ENCODE data around the gene ST6GALNAC4. TPM values are rescaled to one million over a fixed set of nuclear protein-coding genes. Genes with fewer than 3 reads are reported as not detected.
A peak's percentile ranks its signal among the peaks of the same experiment; 100 is the strongest.

Gene ST6GALNAC4
- polyA plus RNA-seq, 1 donor (not counting 4 experiments of a cell fraction or from before 2014, with no cell fraction given), result 5.8 TPM

GRCh38 chr9:127928676-127929624 lies 12.1 kb upstream of the ST6GALNAC4 start:
- FAIRE-seq (no peak), DNase-seq (ENCODE audit: low read depth, low spot score) (no peak)
- Histone ChIP-seq H3K9me1 (ENCODE audit: control insufficient read depth, extremely low read depth, insufficient read depth, low read length) (no peaks in the 10 kb centered on the region), H3K9me3 (ENCODE audit: control insufficient read depth, low read depth, low read length) (no peaks in the 10 kb centered on the region), H2AFZ (ENCODE audit: control insufficient read depth, low read length) (no peak overlapping the region), H3K4me3 (ENCODE audit: control insufficient read depth in 2 of 3, extremely low read depth in 1 of 3, insufficient read depth in 2 of 3, low read depth in 1 of 3, low read length in 3 of 3) (no peak overlapping the region), H3K9ac (ENCODE audit: control insufficient read depth, extremely low read depth, insufficient read depth, low read length) (no peak overlapping the region), H3K79me2 (ENCODE audit: control insufficient read depth, insufficient read depth, low read length) (no peaks in the 10 kb centered on the region), H3K27ac (ENCODE audit: control insufficient read depth, insufficient read depth, low read length) (no peak overlapping the region), H3K4me2 (ENCODE audit: control insufficient read depth, extremely low read depth, insufficient read depth, low read depth, low read length) (no peak overlapping the region), H3K36me3 (ENCODE audit: control insufficient read depth in 2 of 2, extremely low read depth in 1 of 2, insufficient read depth in 2 of 2, low read length in 2 of 2) (no peaks in the 10 kb centered on the region), H4K20me1 (ENCODE audit: control insufficient read depth, extremely low read depth, insufficient read depth, low read length) (no peaks in the 10 kb centered on the region), H3K4me1 (ENCODE audit: control insufficient read depth, extremely low read depth, insufficient read depth, low read length) (peaks cover 26% of the 10 kb centered on the region), H3K27me3 (ENCODE audit: control insufficient read depth, extremely low read depth, insufficient read depth, low read length) (no peaks in the 10 kb centered on the region)
- dilution Hi-C loops (cut with MboI; ENCODE audit: extremely low pct_ligation_motif_present, low sequenced_read_pairs), result loop anchor here (25.0 kb wide), 1 partner anchor 133 kb away; the partner anchor contains the start of genes NAIF1 and SLC25A25
- no peak for TF ChIP-seq EZH2 (IDR thresholded peaks at IDR 0.05; ENCODE audit: low read length)
- no peak for TF ChIP-seq CTCF (optimal IDR thresholded peaks at IDR 0.05 in 1 of 3, IDR thresholded peaks at IDR 0.05 in 1 of 3, conservative IDR thresholded peaks at IDR 0.05 in 1 of 3; ENCODE audit: extremely low read depth in 1 of 3, insufficient read depth in 2 of 3, low read length in 3 of 3)

- no peaks in the 10 kb centered on the region for H3K27me3 ChIP-seq (ENCODE audit: control insufficient read depth, extremely low read depth, insufficient read depth, low read length)
- DNase-seq (ENCODE audit: low read depth, low spot score) (no peak), FAIRE-seq (no peak)
- H4K20me1 ChIP-seq (ENCODE audit: control insufficient read depth, extremely low read depth, insufficient read depth, low read length), result no peaks in the 10 kb centered on the region
- H3K36me3 ChIP-seq (ENCODE audit: control insufficient read depth in 2 of 2, extremely low read depth in 1 of 2, insufficient read depth in 2 of 2, low read length in 2 of 2), result no peaks in the 10 kb centered on the region
- H3K4me3 ChIP-seq (ENCODE audit: control insufficient read depth in 2 of 3, extremely low read depth in 1 of 3, insufficient read depth in 2 of 3, low read depth in 1 of 3, low read length in 3 of 3), result peak overlapping the region in 2 of 3 experiments; percentile 14 to 26
- H3K27ac ChIP-seq (ENCODE audit: control insufficient read depth, insufficient read depth, low read length), result no peak overlapping the region
- no peaks in the 10 kb centered on the region for H3K9me1 ChIP-seq (ENCODE audit: control insufficient read depth, extremely low read depth, insufficient read depth, low read length)
- H3K4me2 ChIP-seq (ENCODE audit: control insufficient read depth, extremely low read depth, insufficient read depth, low read depth, low read length), result peak overlapping the region; percentile 77
- TF ChIP-seq EZH2 (IDR thresholded peaks at IDR 0.05; ENCODE audit: low read length) (no peak), CTCF (optimal IDR thresholded peaks at IDR 0.05 in 1 of 3, IDR thresholded peaks at IDR 0.05 in 1 of 3, conservative IDR thresholded peaks at IDR 0.05 in 1 of 3; ENCODE audit: extremely low read depth in 1 of 3, insufficient read depth in 2 of 3, low read length in 3 of 3) (no peak)
- peak overlapping the region; percentile 35 for H2AFZ ChIP-seq (ENCODE audit: control insufficient read depth, low read length)
- no peaks in the 10 kb centered on the region for H3K79me2 ChIP-seq (ENCODE audit: control insufficient read depth, insufficient read depth, low read length)
- peaks cover 33% of the 10 kb centered on the region for H3K4me1 ChIP-seq (ENCODE audit: control insufficient read depth, extremely low read depth, insufficient read depth, low read length)
- H3K9me3 ChIP-seq (ENCODE audit: control insufficient read depth, low read depth, low read length), result no peaks in the 10 kb centered on the region
- dilution Hi-C loops (cut with MboI; ENCODE audit: extremely low pct_ligation_motif_present, low sequenced_read_pairs), result loop anchor here (25.0 kb wide), 1 partner anchor 134 kb away; the partner anchor contains the start of genes NAIF1 and SLC25A25
- no peak overlapping the region for H3K9ac ChIP-seq (ENCODE audit: control insufficient read depth, extremely low read depth, insufficient read depth, low read length)
Measured at GRCh38 chr9:127927988-127928675, 11.3 kb upstream of the ST6GALNAC4 start.
